ENCODE measurements around the gene RAB31. TPM values are rescaled to one million over a fixed set of nuclear protein-coding genes. Genes with fewer than 3 reads are reported as not detected.

RAB31 gene
- total RNA-seq, 4 donors from 2014 or later: 22.9 to 98.1 (median 34.3) TPM

DNA sequence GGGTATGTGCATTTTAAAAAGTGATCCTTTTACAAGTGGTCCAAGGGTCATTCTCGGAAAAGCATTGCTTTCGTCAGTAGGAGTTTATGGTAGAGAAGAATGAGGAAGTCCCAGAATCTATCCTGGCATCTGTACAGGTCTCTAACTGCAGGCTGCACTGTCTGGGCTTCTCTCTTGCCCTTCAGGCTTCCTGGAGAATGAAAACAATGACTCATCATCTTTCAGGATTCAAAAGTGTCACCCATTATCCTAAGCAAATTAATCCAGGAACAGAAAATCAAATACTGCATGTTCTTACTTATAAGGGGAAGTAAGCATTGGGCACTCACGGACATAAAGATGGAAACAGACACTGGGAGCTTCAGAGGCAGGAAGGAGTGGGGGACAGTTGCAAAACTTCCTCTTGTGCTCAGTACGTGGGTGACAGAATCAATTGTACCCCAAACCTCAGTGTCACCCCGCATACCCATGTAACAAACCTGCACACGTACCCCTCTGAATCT is 117.5 kb downstream of the RAB31 start:
- no peak for DNase-seq
- intact Hi-C loops (cut with DNase I; ENCODE audit: low total_unique reads): no loop called here

DNA sequence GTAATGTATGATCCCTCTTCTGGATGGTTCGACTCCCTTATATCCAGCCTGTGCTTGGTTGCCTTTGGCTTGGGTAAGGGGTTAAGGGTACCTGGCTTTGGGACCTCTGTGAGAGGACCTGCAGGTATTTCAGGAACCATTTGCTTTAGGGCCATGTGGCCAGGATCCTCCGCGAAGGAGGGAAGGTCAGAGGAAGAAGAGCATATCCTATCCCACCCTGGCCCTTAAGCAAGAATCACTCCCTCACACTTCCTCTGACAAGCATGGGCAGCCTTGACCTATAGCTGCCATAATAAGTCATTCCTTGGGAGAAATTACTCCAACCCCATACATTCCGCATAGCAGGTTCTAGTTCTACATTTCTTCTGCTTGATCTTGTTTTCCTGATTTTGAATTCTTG is 118.6 kb downstream of the RAB31 start:
- no peak for TF ChIP-seq POLR2A (IDR thresholded peaks at IDR 0.05)
- TF ChIP-seq, protein P1, sequence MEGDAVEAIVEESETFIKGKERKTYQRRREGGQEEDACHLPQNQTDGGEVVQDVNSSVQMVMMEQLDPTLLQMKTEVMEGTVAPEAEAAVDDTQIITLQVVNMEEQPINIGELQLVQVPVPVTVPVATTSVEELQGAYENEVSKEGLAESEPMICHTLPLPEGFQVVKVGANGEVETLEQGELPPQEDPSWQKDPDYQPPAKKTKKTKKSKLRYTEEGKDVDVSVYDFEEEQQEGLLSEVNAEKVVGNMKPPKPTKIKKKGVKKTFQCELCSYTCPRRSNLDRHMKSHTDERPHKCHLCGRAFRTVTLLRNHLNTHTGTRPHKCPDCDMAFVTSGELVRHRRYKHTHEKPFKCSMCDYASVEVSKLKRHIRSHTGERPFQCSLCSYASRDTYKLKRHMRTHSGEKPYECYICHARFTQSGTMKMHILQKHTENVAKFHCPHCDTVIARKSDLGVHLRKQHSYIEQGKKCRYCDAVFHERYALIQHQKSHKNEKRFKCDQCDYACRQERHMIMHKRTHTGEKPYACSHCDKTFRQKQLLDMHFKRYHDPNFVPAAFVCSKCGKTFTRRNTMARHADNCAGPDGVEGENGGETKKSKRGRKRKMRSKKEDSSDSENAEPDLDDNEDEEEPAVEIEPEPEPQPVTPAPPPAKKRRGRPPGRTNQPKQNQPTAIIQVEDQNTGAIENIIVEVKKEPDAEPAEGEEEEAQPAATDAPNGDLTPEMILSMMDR (IDR thresholded peaks at IDR 0.05): no peak
- H3K36me3 ChIP-seq: no peaks in the 10 kb centered on the region
- DNase-seq: no peak
- no peaks in the 10 kb centered on the region for H3K27me3 ChIP-seq
- intact Hi-C loops (cut with DNase I; ENCODE audit: low total_unique reads): no loop called here
- peak overlapping the region in 1 of 2 donors; percentile 17 for H3K27ac ChIP-seq
- no peak overlapping the region for H3K4me3 ChIP-seq
- no peaks in the 10 kb centered on the region for H3K9me3 ChIP-seq
- peaks cover 7 to 13% of the 10 kb centered on the region in 2 donors for H3K4me1 ChIP-seq

More for the DNA sequence above, 117.5 kb downstream of the RAB31 start:
- H3K27me3 ChIP-seq: no peaks in the 10 kb centered on the region
- H3K4me3 ChIP-seq: no peak overlapping the region
- peaks cover 7 to 13% of the 10 kb centered on the region in 2 donors for H3K4me1 ChIP-seq
- H3K36me3 ChIP-seq: no peaks in the 10 kb centered on the region
- H3K9me3 ChIP-seq: no peaks in the 10 kb centered on the region
- TF ChIP-seq POLR2A (IDR thresholded peaks at IDR 0.05): no peak
- TF ChIP-seq, protein P1 (IDR thresholded peaks at IDR 0.05): no peak
- peak overlapping the region; percentile 2 to 43 for H3K27ac ChIP-seq

DNA sequence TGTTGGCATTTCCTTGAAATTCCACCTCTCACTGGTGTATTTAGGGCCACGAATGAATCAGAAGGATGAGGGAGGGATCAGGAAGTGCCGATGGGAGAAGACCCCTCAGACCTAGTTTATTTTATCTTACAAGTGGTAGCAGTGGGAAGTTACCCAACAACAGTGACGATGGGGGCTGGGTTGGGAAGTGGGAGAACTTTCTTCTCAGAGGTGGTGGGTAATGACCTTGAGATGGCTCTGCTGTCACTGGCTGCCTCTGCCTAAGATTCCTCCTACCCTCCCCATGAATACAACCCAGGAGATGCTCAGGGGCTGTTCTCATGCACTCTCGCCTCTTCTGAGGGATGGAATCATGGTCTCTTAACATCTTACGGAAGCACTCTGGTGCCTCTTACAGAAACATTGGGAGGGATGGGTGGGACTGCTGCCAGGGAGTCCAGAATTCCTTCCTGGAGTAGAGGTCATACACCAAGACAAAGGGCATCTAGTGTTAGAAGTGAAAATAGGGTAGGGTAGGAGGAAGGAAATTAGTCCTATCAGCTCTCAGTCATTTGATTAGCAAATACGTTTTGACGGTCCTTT is 119.2 kb downstream of the RAB31 start:
- Histone ChIP-seq H3K4me3 (no peak overlapping the region), H3K27ac (peak overlapping the region in 1 of 2 donors; percentile 17), H3K4me1 (peaks cover 7 to 13% of the 10 kb centered on the region in 2 donors), H3K36me3 (no peaks in the 10 kb centered on the region), H3K27me3 (no peaks in the 10 kb centered on the region), H3K9me3 (no peaks in the 10 kb centered on the region)
- TF ChIP-seq, protein P1 (IDR thresholded peaks at IDR 0.05): no peak
- no peak for TF ChIP-seq POLR2A (IDR thresholded peaks at IDR 0.05)
- DNase-seq: no peak
- intact Hi-C loops (cut with DNase I; ENCODE audit: low total_unique reads): no loop called here

DNA sequence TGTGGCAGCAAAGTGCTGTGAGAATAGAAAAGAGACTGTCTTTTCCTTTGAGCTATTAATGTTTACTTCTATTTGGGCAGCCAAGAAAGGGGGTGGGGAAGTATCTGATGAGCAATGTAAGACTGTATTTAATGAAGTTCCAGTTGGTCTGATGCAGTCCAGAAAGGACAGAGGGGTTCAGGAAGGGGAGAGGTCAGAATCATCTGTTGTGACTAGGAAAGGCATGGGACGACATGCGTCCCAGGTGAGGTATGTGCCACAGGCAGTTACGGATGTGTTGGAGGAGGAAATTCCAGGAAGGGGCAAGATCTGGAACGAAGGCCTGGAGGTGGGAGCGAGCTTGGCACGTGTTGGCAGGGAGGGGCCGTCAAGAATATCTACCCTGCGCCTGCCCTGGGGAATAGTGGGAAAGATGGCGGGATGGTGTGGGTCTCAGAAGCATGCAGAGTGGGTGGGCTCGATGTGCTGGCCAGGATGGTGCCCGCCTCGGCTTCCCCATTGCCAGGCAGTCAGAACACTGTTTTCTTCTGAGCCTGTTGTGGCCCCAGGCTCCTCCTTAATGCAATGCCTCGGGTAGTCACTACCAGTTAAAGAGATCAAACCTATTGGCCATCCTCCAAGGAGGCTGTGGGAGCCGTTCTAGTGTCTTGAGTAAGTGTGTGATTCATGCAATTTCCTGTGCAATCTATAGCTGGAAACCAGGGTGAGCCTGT is 119.8 kb downstream of the RAB31 start:
- H3K9me3 ChIP-seq: no peaks in the 10 kb centered on the region
- no peak overlapping the region for H3K4me3 ChIP-seq
- H3K27me3 ChIP-seq: no peaks in the 10 kb centered on the region
- intact Hi-C loops (cut with DNase I; ENCODE audit: low total_unique reads): no loop called here
- H3K4me1 ChIP-seq: peaks cover 7 to 13% of the 10 kb centered on the region in 2 donors
- peak in 1 of 2 donors; percentile 71 for DNase-seq
- TF ChIP-seq, protein P1 (IDR thresholded peaks at IDR 0.05): no peak
- no peak for TF ChIP-seq POLR2A (IDR thresholded peaks at IDR 0.05)
- H3K27ac ChIP-seq: peak overlapping the region; percentile 12 to 40
- H3K36me3 ChIP-seq: no peaks in the 10 kb centered on the region

All from uterus (tissue), 4 donors.